Caco-2 (cell line): ENCODE measurements around the gene SEMA3A. TPM values are rescaled to one million over a fixed set of nuclear protein-coding genes. Genes with fewer than 3 reads are reported as not detected.

Source experiments
- BruUV-seq: library from RNA; stranded (reverse); fragments of 400-500 nt; replicated peaks from 2 replicates; lab custom pipeline; 2021; lab: Mats Ljungman, UMichigan
- CTCF ChIA-PET: fragments of 300-600 bp; sonication (Branson Sonifier 250); formaldehyde crosslinking; loops from one replicate; lab custom pipeline; 2022; ENCODE audit warnings: antibody characterized with exemption; lab: Charles Lee
- POLR2A ChIA-PET: fragments of 300-600 bp; sonication (Branson Sonifier 250); formaldehyde crosslinking; loops from one replicate; lab custom pipeline; 2022; ENCODE audit warnings: antibody characterized with exemption; lab: Charles Lee
- DNase-seq, 2 experiments: peaks; one replicate each; pipeline versions ENCODE4 v3.0.0 to v3.0.0-alpha.2; 2020 to 2022
- H3K27me3 ChIP-seq: replicated peaks from 2 replicates; pipeline ENCODE4 v1.6.0; 2011; ENCODE audit warnings: low read length; ENCODE audit not compliant: control insufficient read depth, insufficient read depth
- H3K36me3 ChIP-seq: 2 replicates; pipeline ENCODE4 v1.5.1; 2011; ENCODE audit warnings: low read length; ENCODE audit not compliant: control insufficient read depth, insufficient read depth
- H3K4me1 ChIP-seq: fragments of 250-450 bp; sonication (Bioruptor Pico); 2 replicates; pipeline ENCODE4 v1.5.1; 2020; ENCODE audit warnings: mild to moderate bottlenecking
- H3K4me3 ChIP-seq: 2 replicates; pipeline ENCODE4 v1.5.1; 2011; ENCODE audit warnings: low read depth, mild to moderate bottlenecking, control low read depth, low read length
- H3K9me3 ChIP-seq: fragments of 250-450 bp; sonication (Bioruptor Pico); 2 replicates; pipeline ENCODE4 v1.5.1; 2020; ENCODE audit warnings: mild to moderate bottlenecking, moderate library complexity
- H3K27ac Mint-ChIP-seq: one replicate; pipeline ENCODE4 v1.8.0; 2022; ENCODE audit warnings: mixed read lengths; ENCODE audit not compliant: unreplicated experiment
- H3K27me3 Mint-ChIP-seq: one replicate; pipeline ENCODE4 v1.8.0; 2022; ENCODE audit warnings: mixed read lengths; ENCODE audit not compliant: insufficient read depth, unreplicated experiment
- H3K36me3 Mint-ChIP-seq: one replicate; pipeline ENCODE4 v1.8.0; 2022; ENCODE audit warnings: mild to moderate bottlenecking, mixed read lengths; ENCODE audit not compliant: insufficient read depth, unreplicated experiment
- H3K4me1 Mint-ChIP-seq: one replicate; pipeline ENCODE4 v1.8.0; 2022; ENCODE audit warnings: low read depth, mixed read lengths; ENCODE audit not compliant: unreplicated experiment
- H3K4me3 Mint-ChIP-seq: one replicate; pipeline ENCODE4 v1.8.0; 2022; ENCODE audit warnings: mild to moderate bottlenecking, moderate library complexity, mixed read lengths; ENCODE audit not compliant: unreplicated experiment
- H3K9me3 Mint-ChIP-seq: one replicate; pipeline ENCODE4 v1.8.0; 2022; ENCODE audit warnings: mixed read lengths; ENCODE audit not compliant: unreplicated experiment
- intact Hi-C: fragments of 100-400 bp; cut with micrococcal nuclease; formaldehyde crosslinking; loops from one replicate; pipeline ENCODE4 v1.10.0; 2022; ENCODE audit not compliant: unreplicated experiment
- total RNA-seq: library from RNA; stranded (reverse); gene quantifications from 2 replicates; pipeline ENCODE4 v1.2.3, GENCODE V29; 2022
- TF ChIP-seq, protein P1 (sequence below), 2 experiments: fragments of 200-600 bp in 1 of 2; IDR thresholded peaks; 1 replicate in 1 of 2; 2 replicates in 1 of 2; pipeline versions ENCODE4 v1.5.1 to v1.8.0; 2011 to 2022; ENCODE audit warnings: antibody characterized with exemption in 1 of 2, control low read depth in 1 of 2, inconsistent platforms in 1 of 2, low read depth in 1 of 2, low read length in 1 of 2, mild to moderate bottlenecking in 1 of 2, moderate library complexity in 1 of 2; ENCODE audit not compliant: insufficient read depth in 1 of 2, severe bottlenecking in 1 of 2, unreplicated experiment in 1 of 2

The SEMA3A gene
- total RNA-seq, 1 experiment from 2014 or later, result 55.1 TPM

DNA sequence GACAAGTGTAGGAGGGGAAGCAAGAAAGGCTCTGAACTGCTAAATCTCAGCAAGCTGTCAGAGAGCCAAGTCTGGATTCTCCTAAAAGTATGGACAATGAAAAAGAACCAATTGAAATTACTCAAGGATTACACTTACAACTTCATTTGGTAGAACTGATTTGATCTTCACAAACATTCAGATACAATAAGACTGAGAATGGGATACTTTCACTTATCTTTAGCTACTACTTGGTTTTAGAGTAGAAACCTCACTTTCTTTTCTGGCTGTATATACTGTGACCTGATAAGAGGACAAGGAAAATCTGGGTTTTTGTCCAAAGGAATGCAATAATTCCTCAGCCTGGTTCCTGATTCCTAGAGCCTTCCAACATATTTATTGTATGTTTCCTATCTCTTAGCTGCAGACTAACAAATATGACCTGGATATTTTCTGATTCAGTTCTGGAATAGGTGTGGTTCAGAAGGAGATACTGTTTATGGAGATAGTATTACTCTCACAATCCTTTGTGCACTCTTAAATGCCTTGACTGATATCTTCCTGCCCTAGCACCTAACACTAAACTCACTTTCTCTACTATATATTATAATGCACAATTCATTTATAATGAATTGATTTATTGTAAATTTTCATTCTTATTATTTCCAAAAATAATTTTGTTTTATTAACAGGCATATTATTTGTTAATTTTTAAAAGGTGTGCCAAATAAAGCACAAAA, 7.3 kb downstream of the SEMA3A start:
- intact Hi-C loops, result no loop called here
- ChIA-PET CTCF (no interaction called here), POLR2A (no interaction called here)
- no TSS peak for BruUV-seq
- Histone ChIP-seq H3K4me3 (no peak overlapping the region), H3K9me3 (no peaks in the 10 kb centered on the region), H3K4me1 (peaks cover 35% of the 10 kb centered on the region), H3K36me3 (no peaks in the 10 kb centered on the region), H3K27me3 (no peaks in the 10 kb centered on the region)
- no peak for DNase-seq
- Mint-ChIP-seq H3K4me3 (no peak overlapping the region), H3K36me3 (peaks cover 5% of the 10 kb centered on the region), H3K9me3 (no peaks in the 10 kb centered on the region), H3K4me1 (peaks cover 29% of the 10 kb centered on the region), H3K27me3 (no peaks in the 10 kb centered on the region), H3K27ac (no peak overlapping the region)
- TF ChIP-seq, protein P1, sequence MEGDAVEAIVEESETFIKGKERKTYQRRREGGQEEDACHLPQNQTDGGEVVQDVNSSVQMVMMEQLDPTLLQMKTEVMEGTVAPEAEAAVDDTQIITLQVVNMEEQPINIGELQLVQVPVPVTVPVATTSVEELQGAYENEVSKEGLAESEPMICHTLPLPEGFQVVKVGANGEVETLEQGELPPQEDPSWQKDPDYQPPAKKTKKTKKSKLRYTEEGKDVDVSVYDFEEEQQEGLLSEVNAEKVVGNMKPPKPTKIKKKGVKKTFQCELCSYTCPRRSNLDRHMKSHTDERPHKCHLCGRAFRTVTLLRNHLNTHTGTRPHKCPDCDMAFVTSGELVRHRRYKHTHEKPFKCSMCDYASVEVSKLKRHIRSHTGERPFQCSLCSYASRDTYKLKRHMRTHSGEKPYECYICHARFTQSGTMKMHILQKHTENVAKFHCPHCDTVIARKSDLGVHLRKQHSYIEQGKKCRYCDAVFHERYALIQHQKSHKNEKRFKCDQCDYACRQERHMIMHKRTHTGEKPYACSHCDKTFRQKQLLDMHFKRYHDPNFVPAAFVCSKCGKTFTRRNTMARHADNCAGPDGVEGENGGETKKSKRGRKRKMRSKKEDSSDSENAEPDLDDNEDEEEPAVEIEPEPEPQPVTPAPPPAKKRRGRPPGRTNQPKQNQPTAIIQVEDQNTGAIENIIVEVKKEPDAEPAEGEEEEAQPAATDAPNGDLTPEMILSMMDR (IDR thresholded peaks at IDR 0.05; ENCODE audit: insufficient read depth in 1 of 2, low read depth in 1 of 2, low read length in 1 of 2, severe bottlenecking in 1 of 2, unreplicated experiment in 1 of 2), result no peak

DNA sequence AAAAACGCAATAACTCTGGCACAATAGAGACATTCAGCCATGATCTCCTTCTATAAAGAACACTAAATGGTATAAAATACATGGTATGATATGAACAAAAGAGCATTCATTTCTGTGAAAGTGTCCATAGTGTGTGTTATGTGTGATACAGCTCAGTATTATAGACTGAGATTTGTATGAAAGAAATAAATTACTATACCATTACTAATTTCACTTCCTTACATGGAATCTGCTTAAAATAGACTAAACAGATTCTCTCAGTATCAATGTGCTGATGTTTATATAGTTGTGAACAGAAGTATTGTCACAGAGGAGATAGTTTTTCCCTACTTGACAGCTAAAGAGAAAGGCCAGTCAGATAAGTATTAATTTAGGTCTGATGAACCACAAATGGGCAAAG, 10.8 kb downstream of the SEMA3A start:
- H3K27me3 Mint-ChIP-seq, result no peaks in the 10 kb centered on the region

DNA sequence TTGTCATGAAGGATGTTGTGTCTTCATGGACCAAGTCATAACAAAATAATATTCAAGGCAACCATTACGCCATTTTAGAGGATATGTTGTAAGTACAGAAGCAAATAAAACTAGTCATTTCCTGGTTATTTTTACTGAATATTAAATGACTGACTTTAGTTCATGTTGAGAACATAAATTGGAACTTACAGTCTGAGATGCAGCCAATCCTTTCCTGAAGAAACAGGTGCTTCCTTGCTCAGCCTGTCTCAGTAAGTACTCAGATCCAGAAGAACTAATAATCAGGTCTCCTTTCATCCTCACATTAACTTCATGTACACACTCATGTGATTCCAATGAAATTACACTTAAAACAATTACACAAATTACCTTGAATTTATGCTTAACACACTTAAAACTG, 12.3 kb downstream of the SEMA3A start:
- H3K4me1 Mint-ChIP-seq, result peaks cover 9% of the 10 kb centered on the region

More for the DNA sequence above, 10.8 kb downstream of the SEMA3A start:
- H3K4me1 Mint-ChIP-seq, result peaks cover 19% of the 10 kb centered on the region
- TF ChIP-seq, protein P1 (IDR thresholded peaks at IDR 0.05; ENCODE audit: insufficient read depth in 1 of 2, low read depth in 1 of 2, low read length in 1 of 2, severe bottlenecking in 1 of 2, unreplicated experiment in 1 of 2), result no peak
- H3K36me3 Mint-ChIP-seq, result peaks cover 5% of the 10 kb centered on the region
- H3K36me3 ChIP-seq, result no peaks in the 10 kb centered on the region
- no peak overlapping the region for H3K27ac Mint-ChIP-seq
- DNase-seq, result no peak
- H3K4me1 ChIP-seq, result peaks cover 23% of the 10 kb centered on the region
- no peaks in the 10 kb centered on the region for H3K9me3 Mint-ChIP-seq
- no peak overlapping the region for H3K4me3 ChIP-seq
- ChIA-PET CTCF (no interaction called here), POLR2A (no interaction called here)
- intact Hi-C loops, result no loop called here
- no peaks in the 10 kb centered on the region for H3K9me3 ChIP-seq
- H3K27me3 ChIP-seq, result no peaks in the 10 kb centered on the region
- H3K4me3 Mint-ChIP-seq, result no peak overlapping the region
- BruUV-seq, result no TSS peak

More for the DNA sequence above, 12.3 kb downstream of the SEMA3A start:
- no TSS peak for BruUV-seq
- ChIA-PET CTCF (no interaction called here), POLR2A (no interaction called here)
- Mint-ChIP-seq H3K27me3 (no peaks in the 10 kb centered on the region), H3K27ac (no peak overlapping the region), H3K4me3 (no peak overlapping the region), H3K9me3 (no peaks in the 10 kb centered on the region), H3K36me3 (peaks cover 5% of the 10 kb centered on the region)
- TF ChIP-seq, protein P1 (IDR thresholded peaks at IDR 0.05; ENCODE audit: insufficient read depth in 1 of 2, low read depth in 1 of 2, low read length in 1 of 2, severe bottlenecking in 1 of 2, unreplicated experiment in 1 of 2), result no peak
- Histone ChIP-seq H3K4me3 (no peak overlapping the region), H3K36me3 (no peaks in the 10 kb centered on the region), H3K4me1 (peaks cover 21% of the 10 kb centered on the region), H3K27me3 (no peaks in the 10 kb centered on the region), H3K9me3 (no peaks in the 10 kb centered on the region)
- DNase-seq, result no peak
- intact Hi-C loops, result no loop called here
